ENCODE data around the gene E2F6.

E2F6 gene

GRCh38 chr2:11488809-11489208 lies 22.8 kb upstream of the E2F6 start:
- Histone ChIP-seq H3K36me3 (ENCODE audit: insufficient read depth, low read length) (no peaks in the 10 kb centered on the region), H3K4me3 (no peak overlapping the region), H3K9me3 (ENCODE audit: low read depth, low read length) (no peaks in the 10 kb centered on the region), H3K27ac (no peak overlapping the region), H3K9ac (ENCODE audit: insufficient read length) (no peak overlapping the region)
- TF ChIP-seq FOXP2 (optimal IDR thresholded peaks at IDR 0.05; ENCODE audit: control extremely low read depth, extremely low read length, insufficient read depth) (no peak), POLR2AphosphoS5 (IDR thresholded peaks at IDR 0.05; ENCODE audit: borderline replicate concordance, low read depth, low read length) (no peak), EZH2 (IDR thresholded peaks at IDR 0.05) (no peak)
- DNase-seq (ENCODE audit: low read depth, low spot score), result no peak

GRCh38 chr2:11483806-11484617 lies 18.1 kb upstream of the E2F6 start:
- no peak overlapping the region for H3K4me3 ChIP-seq
- 0 out of 2 replicates have a peak overlapping the region, but pooled peaks have one; percentile 38 for H3K27ac ChIP-seq
- no peak for DNase-seq (ENCODE audit: low read depth, low spot score)
- no peak overlapping the region for H3K9ac ChIP-seq (ENCODE audit: insufficient read length)
- H3K9me3 ChIP-seq (ENCODE audit: low read depth, low read length), result no peaks in the 10 kb centered on the region
- TF ChIP-seq FOXP2 (optimal IDR thresholded peaks at IDR 0.05; ENCODE audit: control extremely low read depth, extremely low read length, insufficient read depth) (no peak), POLR2AphosphoS5 (IDR thresholded peaks at IDR 0.05; ENCODE audit: borderline replicate concordance, low read depth, low read length) (no peak), EZH2 (IDR thresholded peaks at IDR 0.05) (no peak)
- no peaks in the 10 kb centered on the region for H3K36me3 ChIP-seq (ENCODE audit: insufficient read depth, low read length)

GRCh38 chr2:11482473-11483035 lies 16.6 kb upstream of the E2F6 start:
- no peak overlapping the region for H3K27ac ChIP-seq
- H3K4me3 ChIP-seq, result no peak overlapping the region
- DNase-seq (ENCODE audit: low read depth, low spot score), result no peak
- no peaks in the 10 kb centered on the region for H3K9me3 ChIP-seq (ENCODE audit: low read depth, low read length)
- no peaks in the 10 kb centered on the region for H3K36me3 ChIP-seq (ENCODE audit: insufficient read depth, low read length)
- H3K9ac ChIP-seq (ENCODE audit: insufficient read length), result no peak overlapping the region
- TF ChIP-seq FOXP2 (optimal IDR thresholded peaks at IDR 0.05; ENCODE audit: control extremely low read depth, extremely low read length, insufficient read depth), result no peak
- TF ChIP-seq POLR2AphosphoS5 (IDR thresholded peaks at IDR 0.05; ENCODE audit: borderline replicate concordance, low read depth, low read length), result no peak
- no peak for TF ChIP-seq EZH2 (IDR thresholded peaks at IDR 0.05)

- no peak for DNase-seq (ENCODE audit: low read depth, low spot score)
- peak overlapping the region; percentile 16 for H3K9ac ChIP-seq (ENCODE audit: insufficient read length)
- H3K4me3 ChIP-seq, result no peak overlapping the region
- no peaks in the 10 kb centered on the region for H3K36me3 ChIP-seq (ENCODE audit: insufficient read depth, low read length)
- no peaks in the 10 kb centered on the region for H3K9me3 ChIP-seq (ENCODE audit: low read depth, low read length)
- TF ChIP-seq FOXP2 (optimal IDR thresholded peaks at IDR 0.05; ENCODE audit: control extremely low read depth, extremely low read length, insufficient read depth) (no peak), EZH2 (IDR thresholded peaks at IDR 0.05) (no peak), POLR2AphosphoS5 (IDR thresholded peaks at IDR 0.05; ENCODE audit: borderline replicate concordance, low read depth, low read length) (no peak)
- peak overlapping the region; percentile 96 for H3K27ac ChIP-seq
These were observed 16.0 kb upstream of the E2F6 start for GRCh38 chr2:11481789-11482472.

- no peak for TF ChIP-seq POLR2AphosphoS5 (IDR thresholded peaks at IDR 0.05; ENCODE audit: borderline replicate concordance, low read depth, low read length)
- TF ChIP-seq EZH2 (IDR thresholded peaks at IDR 0.05), result no peak
- no peak for TF ChIP-seq FOXP2 (optimal IDR thresholded peaks at IDR 0.05; ENCODE audit: control extremely low read depth, extremely low read length, insufficient read depth)
- no peaks in the 10 kb centered on the region for H3K9me3 ChIP-seq (ENCODE audit: low read depth, low read length)
- no peak for DNase-seq (ENCODE audit: low read depth, low spot score)
- peak overlapping the region; percentile 16 for H3K9ac ChIP-seq (ENCODE audit: insufficient read length)
- H3K4me3 ChIP-seq, result peak overlapping the region; percentile 73
- no peaks in the 10 kb centered on the region for H3K36me3 ChIP-seq (ENCODE audit: insufficient read depth, low read length)
- peak overlapping the region; percentile 96 for H3K27ac ChIP-seq
These were observed 15.4 kb upstream of the E2F6 start for GRCh38 chr2:11481426-11481788.

GRCh38 chr2:11480859-11481258 lies 14.9 kb upstream of the E2F6 start:
- H3K9ac ChIP-seq (ENCODE audit: insufficient read length), result peak overlapping the region; percentile 16
- no peaks in the 10 kb centered on the region for H3K9me3 ChIP-seq (ENCODE audit: low read depth, low read length)
- H3K4me3 ChIP-seq, result peak overlapping the region; percentile 73
- peak overlapping the region; percentile 96 for H3K27ac ChIP-seq
- TF ChIP-seq POLR2AphosphoS5 (IDR thresholded peaks at IDR 0.05; ENCODE audit: borderline replicate concordance, low read depth, low read length) (0 out of 2 replicates have a peak, but pooled peaks have one; percentile 18), FOXP2 (optimal IDR thresholded peaks at IDR 0.05; ENCODE audit: control extremely low read depth, extremely low read length, insufficient read depth) (no peak)
- DNase-seq (ENCODE audit: low read depth, low spot score), result no peak
- no peaks in the 10 kb centered on the region for H3K36me3 ChIP-seq (ENCODE audit: insufficient read depth, low read length)

- H3K9me3 ChIP-seq (ENCODE audit: low read depth, low read length), result no peaks in the 10 kb centered on the region
- TF ChIP-seq FOXP2 (optimal IDR thresholded peaks at IDR 0.05; ENCODE audit: control extremely low read depth, extremely low read length, insufficient read depth), result no peak
- no peak for TF ChIP-seq POLR2AphosphoS5 (IDR thresholded peaks at IDR 0.05; ENCODE audit: borderline replicate concordance, low read depth, low read length)
- no peak for TF ChIP-seq EZH2 (IDR thresholded peaks at IDR 0.05)
These were observed 14.4 kb upstream of the E2F6 start for GRCh38 chr2:11480406-11480805.

GRCh38 chr2:11478899-11479605 lies 13.1 kb upstream of the E2F6 start:
- H3K4me3 ChIP-seq, result no peak overlapping the region
- DNase-seq (ENCODE audit: low read depth, low spot score), result no peak
- no peaks in the 10 kb centered on the region for H3K9me3 ChIP-seq (ENCODE audit: low read depth, low read length)
- H3K27ac ChIP-seq, result no peak overlapping the region
- H3K9ac ChIP-seq (ENCODE audit: insufficient read length), result no peak overlapping the region
- TF ChIP-seq POLR2AphosphoS5 (IDR thresholded peaks at IDR 0.05; ENCODE audit: borderline replicate concordance, low read depth, low read length) (no peak), EZH2 (IDR thresholded peaks at IDR 0.05) (no peak), FOXP2 (optimal IDR thresholded peaks at IDR 0.05; ENCODE audit: control extremely low read depth, extremely low read length, insufficient read depth) (no peak)
- H3K36me3 ChIP-seq (ENCODE audit: insufficient read depth, low read length), result no peaks in the 10 kb centered on the region

More at GRCh38 chr2:11480406-11480805, 14.4 kb upstream of the E2F6 start:
- Histone ChIP-seq H3K27ac (peak overlapping the region; percentile 96), H3K4me3 (peak overlapping the region; percentile 73), H3K9ac (ENCODE audit: insufficient read length) (peak overlapping the region; percentile 16), H3K36me3 (ENCODE audit: insufficient read depth, low read length) (no peaks in the 10 kb centered on the region)
- DNase-seq (ENCODE audit: low read depth, low spot score), result no peak
